Measurements from ENCODE around the gene CCNF. TPM values are rescaled to one million over a fixed set of nuclear protein-coding genes. Genes with fewer than 3 reads are reported as not detected.

CCNF gene
- total and polyA plus RNA-seq, 10 of the 15 experiments (the other 5 are each of a cell fraction or from before 2014, with no cell fraction given): 4.0 to 63.2 (median 27.5) TPM

GRCh38 chr16:2429771-2430663, 770 bp downstream of the CCNF start:
- TF ChIP-seq CREB1 (IDR thresholded peaks at IDR 0.05; ENCODE audit: low read depth) (0 out of 2 replicates have a peak, but pooled peaks have one; percentile 11), BACH1 (IDR thresholded peaks at IDR 0.05; ENCODE audit: borderline replicate concordance) (peak; percentile 25; the same call in 1 of the 2 replicates), ZNF207 (IDR thresholded peaks at IDR 0.05; ENCODE audit: borderline replicate concordance) (no peak), CTCF (IDR thresholded peaks at IDR 0.05 in 2 of 3, conservative IDR thresholded peaks at IDR 0.05 in 1 of 3; ENCODE audit: control insufficient read depth in 2 of 3, extremely low read depth in 1 of 3, insufficient read depth in 1 of 3, low read depth in 3 of 3, low read length in 3 of 3) (peak; percentile 41 to 71 (median 44); a peak in 5 of 6 replicates), SMARCA5 (IDR thresholded peaks at IDR 0.05) (0 out of 2 replicates have a peak, but pooled peaks have one; percentile 33), SMC3 (IDR thresholded peaks at IDR 0.05; ENCODE audit: borderline replicate concordance, low read length) (peak; percentile 53; the same call in 1 of the 2 replicates), MXI1 (IDR thresholded peaks at IDR 0.05; ENCODE audit: low read depth, low read length) (peak; percentile 51; the same call in 1 of the 2 replicates), RAD21 (IDR thresholded peaks at IDR 0.05; ENCODE audit: insufficient read depth, low read depth, low read length) (peak; percentile 55; the same call in 1 of the 2 replicates), MYB (IDR thresholded peaks at IDR 0.05; ENCODE audit: borderline replicate concordance, low read depth, low read length) (no peak)
- peak; percentile 92 for FAIRE-seq
- POLR2A ChIA-PET: interaction anchor here (0.6 to 2.3 kb wide), 14 partner anchors 12 to 179 kb away, joined by 3 to 10 read pairs (median 4); partner anchors contain the start of genes ATP6V0C, ECI1, NTN3 and TEDC2
- Histone ChIP-seq H3K4me2 (ENCODE audit: control insufficient read depth, insufficient read depth) (peak overlapping the region; percentile 91), H3K36me3 (ENCODE audit: control insufficient read depth in 2 of 2, insufficient read depth in 2 of 2, low read length in 1 of 2) (peaks cover 12 to 18% of the 10 kb centered on the region in 2 experiments; a peak in 3 of 4 replicates), H3K4me1 (ENCODE audit: control insufficient read depth, insufficient read depth, low read length) (peaks cover 6% of the 10 kb centered on the region), H3K79me2 (ENCODE audit: control insufficient read depth, insufficient read depth, low read length) (peaks cover 28% of the 10 kb centered on the region), H3K27ac (ENCODE audit: control insufficient read depth, insufficient read depth) (peak overlapping the region; percentile 72), H4K20me1 (ENCODE audit: control insufficient read depth, insufficient read depth) (no peaks in the 10 kb centered on the region), H3K9ac (ENCODE audit: control insufficient read depth, insufficient read depth, low read length) (peak overlapping the region; percentile 88), H3K4me3 (peak overlapping the region; percentile 97), H3K27me3 (replicated peaks in 1 of 2; ENCODE audit: control insufficient read depth in 2 of 2, insufficient read depth in 2 of 2, low read length in 1 of 2) (no peaks in the 10 kb centered on the region), H2AFZ (ENCODE audit: control insufficient read depth, low read depth, low read length) (peak overlapping the region; percentile 94), H3K9me3 (replicated peaks; ENCODE audit: control insufficient read depth, insufficient read depth, low read length) (no peaks in the 10 kb centered on the region)
- CTCF ChIA-PET: interaction anchor here (0.6 to 4.2 kb wide), 18 partner anchors 11 to 235 kb away, joined by 3 to 39 read pairs (median 5); partner anchors contain the start of genes AMDHD2, ECI1 and TBC1D24
- WGBS (ENCODE audit: insufficient coverage, insufficient replicate concordance, low lambda C conversion rate, missing lambda C conversion rate): 2% methylated on average over 46 of the region's 46 CpGs
- no peak for DNase-seq (ENCODE audit: low read depth, low spot score)
- in situ Hi-C loops (cut with MboI) (loop anchor here (5.0 kb wide), 1 partner anchor 77 kb away; no protein-coding TSS in a partner anchor), intact Hi-C loops (cut with micrococcal nuclease; ENCODE audit: unreplicated experiment) (loop anchor here (1.0 kb wide), 1 partner anchor 90 kb away; the partner anchor contains the start of gene ABCA3)
- RAD21 ChIA-PET (ENCODE audit: unreplicated experiment): interaction anchor here (0.6 to 2.5 kb wide), 15 partner anchors 30 to 274 kb away, joined by 3 to 21 read pairs (median 4); partner anchors contain the start of genes NTN3, PDPK1, PGP and TBC1D24
- SMC1A ChIA-PET (ENCODE audit: uncharacterized antibody, unreplicated experiment): interaction anchor here (0.8 to 2.6 kb wide), 10 partner anchors 10 to 72 kb away, joined by 3 to 17 read pairs (median 5); partner anchors contain the start of gene TEDC2
- BruUV-seq (replicated peaks): TSS peak; percentile 61
- ATAC-seq: peak; percentile 70
